HG03571 (cell line): Measurements from ENCODE around the gene CARS2.
"Not testable (repeated sequence)": the region's sequence is repeated elsewhere in the genome, so short reads cannot be mapped to it uniquely, and the experiment has no call there.

ENCODE experiments used
- ATAC-seq: cut with Tn5 transposase; IDR thresholded peaks from one replicate; pipeline ENCODE4 v1.9.1; 2021; ENCODE audit not compliant: unreplicated experiment

The CARS2 gene

DNA sequence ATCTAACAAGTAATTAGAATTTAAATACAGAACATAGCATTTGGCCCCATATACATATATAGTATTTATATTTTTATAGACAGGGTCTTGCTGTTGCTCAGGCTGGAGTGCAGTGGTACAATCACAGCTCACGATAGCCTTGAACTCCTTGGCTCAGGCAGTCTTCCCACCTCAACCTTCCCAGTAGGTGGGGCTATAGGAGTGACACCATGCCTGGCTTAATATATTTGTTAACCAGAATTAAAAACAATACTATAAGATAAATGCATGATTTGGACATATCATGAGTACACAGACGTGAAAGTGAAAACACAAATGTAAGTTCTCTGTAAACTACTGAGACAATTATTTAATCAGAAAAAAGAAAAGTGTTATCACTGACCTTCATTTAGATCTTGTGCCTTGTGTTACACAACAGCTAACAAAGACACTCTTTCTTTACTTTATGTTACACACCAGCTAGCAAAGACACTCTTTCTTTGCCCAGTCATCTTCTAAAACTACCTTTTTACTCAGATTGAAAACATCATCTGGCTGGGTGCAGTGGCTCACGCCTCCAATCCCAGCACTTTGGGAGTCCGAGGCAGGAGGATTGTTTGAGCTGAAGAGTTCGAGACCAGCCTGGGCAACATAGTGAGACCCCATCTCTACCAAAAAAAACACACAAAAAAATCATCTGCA, 22.6 kb downstream of the CARS2 start:
- ATAC-seq = no peak

DNA sequence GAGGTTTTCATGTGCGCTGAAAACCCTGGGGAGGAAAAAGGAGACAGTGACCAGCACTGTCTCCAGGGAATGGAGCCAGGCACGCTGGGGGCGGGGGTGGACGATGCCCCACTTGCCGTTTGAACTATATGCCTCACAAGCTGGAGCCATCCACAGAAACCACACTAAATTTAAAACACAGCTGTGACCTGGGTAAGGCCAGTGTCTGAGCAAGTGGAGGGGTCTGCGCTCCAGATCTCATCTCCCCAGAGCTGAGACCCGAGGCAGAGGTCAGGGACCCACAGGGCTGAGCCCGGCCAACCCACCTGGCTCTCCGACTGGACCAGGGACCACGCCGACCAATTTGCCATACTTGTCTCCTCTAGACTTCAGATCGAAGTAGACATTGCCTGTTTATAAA, 23.2 kb downstream of the CARS2 start:
- ATAC-seq = no peak

GRCh38 chr13:110681868-110682550, 23.9 kb downstream of the CARS2 start:
- ATAC-seq = no peak

DNA sequence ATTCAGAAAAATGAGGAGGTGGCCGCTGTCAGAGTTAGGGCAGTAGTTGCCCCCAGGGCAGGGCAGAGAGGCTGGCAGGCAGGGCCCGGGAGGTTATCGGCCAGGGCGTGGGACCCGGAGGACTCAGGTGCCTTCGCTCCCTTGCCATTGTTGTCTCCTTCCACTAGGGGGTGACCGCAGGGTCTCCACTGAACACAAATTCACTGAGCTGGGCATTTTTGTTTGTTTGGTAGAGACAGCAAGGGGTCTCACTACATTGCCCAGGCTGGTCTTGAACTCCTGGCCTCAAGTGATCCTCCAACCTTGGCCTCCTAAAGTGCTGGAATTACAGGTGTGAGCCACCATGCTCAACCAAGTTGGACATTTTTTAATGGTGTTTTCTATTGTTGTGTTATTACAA, 25.1 kb downstream of the CARS2 start:
- no peak for ATAC-seq

GRCh38 chr13:110677731-110678545, 28.0 kb downstream of the CARS2 start:
- ATAC-seq = no peak

GRCh38 chr13:110676595-110677587, 29.0 kb downstream of the CARS2 start:
- ATAC-seq = peak; percentile 68

GRCh38 chr13:110669814-110670213, 36.1 kb downstream of the CARS2 start:
- not testable (repeated sequence) for ATAC-seq

DNA sequence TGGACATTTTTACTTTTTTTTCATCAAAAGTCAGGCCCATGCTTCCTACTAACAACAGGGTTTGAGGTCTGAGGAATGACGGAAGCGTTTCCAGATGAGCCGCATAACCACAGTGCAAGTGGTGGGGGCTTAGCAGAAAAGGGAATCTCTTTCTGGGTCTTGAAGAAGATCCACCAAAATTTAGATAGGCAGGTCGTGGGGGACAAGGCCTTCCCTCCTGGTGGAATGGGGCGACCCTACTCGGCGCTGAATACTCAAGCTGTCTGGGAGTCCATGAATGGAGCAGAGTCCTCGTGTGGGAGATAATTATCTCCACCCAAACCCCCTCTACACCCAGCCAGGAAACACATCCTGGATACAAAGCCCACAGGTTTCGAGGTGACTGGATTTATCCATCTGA, 36.9 kb downstream of the CARS2 start:
- ATAC-seq = no peak

DNA sequence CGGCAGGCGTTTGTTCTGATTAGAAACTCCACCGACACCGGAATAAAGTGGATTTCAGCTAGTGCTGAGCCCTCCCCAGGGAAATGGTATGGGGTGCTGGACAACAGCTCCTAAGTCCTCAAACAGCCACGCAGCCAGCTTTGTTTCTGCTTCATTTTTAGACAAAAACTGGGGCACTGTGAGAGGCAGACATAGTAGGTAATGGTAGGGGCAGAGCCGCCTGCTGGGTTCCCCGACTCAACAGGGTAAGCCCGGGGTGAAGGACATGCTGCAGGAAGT, 39.7 kb downstream of the CARS2 start:
- ATAC-seq = no peak

DNA sequence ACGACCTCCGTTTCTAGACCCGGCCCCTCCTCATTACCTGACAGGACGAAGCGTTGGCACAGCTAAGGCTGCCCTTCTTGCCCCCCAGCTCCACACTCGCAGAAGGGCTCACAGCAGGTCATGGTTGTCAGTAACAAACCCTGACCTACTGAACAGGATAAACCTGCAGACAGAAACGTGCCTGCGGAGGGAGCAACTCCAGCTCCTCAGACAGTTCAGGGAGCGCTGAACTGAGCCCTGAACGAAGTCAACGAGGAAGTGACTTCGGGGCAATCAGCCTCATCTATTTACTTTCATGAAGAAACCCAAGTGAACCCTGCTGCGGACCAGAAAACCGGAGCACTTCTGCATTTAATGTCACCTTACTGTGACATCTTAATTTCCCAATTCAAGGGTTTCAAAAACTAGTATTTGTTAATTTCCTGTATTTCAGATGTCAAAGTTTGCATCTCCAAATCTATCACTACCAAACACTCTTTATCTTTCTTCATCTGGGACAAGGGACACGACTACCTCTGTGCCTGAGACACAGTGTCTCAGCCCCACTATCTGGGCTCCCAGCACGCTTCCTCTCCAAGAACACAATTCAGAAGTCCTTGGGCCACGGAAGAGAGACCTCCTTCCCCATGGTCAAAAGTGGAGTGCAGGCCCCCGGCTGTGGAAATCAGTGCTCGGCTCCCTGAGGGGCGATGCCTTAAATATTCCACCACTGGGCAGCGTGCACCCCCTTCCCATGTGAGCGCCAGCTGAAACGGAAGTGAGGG, 40.2 kb downstream of the CARS2 start:
- ATAC-seq = no peak

GRCh38 chr13:110664673-110665072, 41.2 kb downstream of the CARS2 start:
- ATAC-seq = no peak

DNA sequence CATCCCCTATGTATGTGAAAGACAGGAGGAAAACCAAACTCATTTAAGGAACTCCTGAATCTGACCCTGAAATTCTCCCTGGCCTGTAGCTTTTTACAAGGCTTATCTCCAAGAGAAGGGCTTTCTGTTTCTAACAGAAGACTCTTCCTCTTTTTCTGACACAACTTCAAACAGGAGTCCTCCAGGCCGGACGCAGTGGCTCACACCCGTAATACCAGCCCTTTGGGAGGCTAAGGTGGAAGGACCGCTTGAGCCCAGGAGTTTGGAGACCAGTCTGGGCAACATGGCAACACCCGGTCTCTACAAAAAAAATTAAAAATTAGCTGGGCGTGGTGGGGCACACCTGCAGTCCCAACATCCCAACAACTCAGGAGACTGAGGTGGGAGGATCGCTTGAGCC, 41.9 kb downstream of the CARS2 start:
- ATAC-seq = no peak

GRCh38 chr13:110663491-110663890, 42.4 kb downstream of the CARS2 start:
- no peak for ATAC-seq

DNA sequence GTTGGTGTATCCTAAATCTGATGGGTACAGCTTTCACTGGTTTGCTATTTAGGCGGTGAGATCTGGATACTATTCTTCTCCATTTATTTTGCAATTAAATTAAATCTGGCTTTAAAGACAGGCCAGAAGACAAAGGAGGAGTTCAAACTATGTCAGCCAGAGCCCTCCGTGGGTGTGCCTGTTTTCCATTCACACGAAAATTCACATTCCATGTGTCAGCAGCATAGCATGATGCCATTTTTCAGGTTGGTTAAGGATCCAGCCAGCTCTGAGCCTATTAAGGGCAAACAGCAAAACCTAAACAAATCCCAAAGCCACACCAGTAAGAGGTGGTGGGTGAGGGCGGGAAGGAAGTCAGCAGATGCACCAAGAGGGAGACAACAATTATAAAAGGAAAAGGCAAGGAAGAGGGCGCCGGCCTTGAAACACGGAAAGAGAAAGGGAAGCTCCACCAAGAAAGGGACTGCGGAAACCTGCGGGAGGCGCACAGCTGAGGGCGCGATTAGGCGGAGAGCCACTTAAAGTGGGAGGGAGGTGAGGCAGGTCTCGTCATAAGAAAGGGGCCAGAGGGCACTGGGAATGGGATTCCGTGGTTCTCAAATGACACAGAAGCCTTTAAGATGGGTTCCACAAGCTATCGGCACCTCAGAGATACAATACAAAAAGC, 43.0 kb downstream of the CARS2 start:
- ATAC-seq = no peak

- ATAC-seq = no peak
These were observed 43.8 kb downstream of the CARS2 start for GRCh38 chr13:110662091-110662490.

- no peak for ATAC-seq
These were observed 44.7 kb downstream of the CARS2 start for GRCh38 chr13:110661256-110661655.

DNA sequence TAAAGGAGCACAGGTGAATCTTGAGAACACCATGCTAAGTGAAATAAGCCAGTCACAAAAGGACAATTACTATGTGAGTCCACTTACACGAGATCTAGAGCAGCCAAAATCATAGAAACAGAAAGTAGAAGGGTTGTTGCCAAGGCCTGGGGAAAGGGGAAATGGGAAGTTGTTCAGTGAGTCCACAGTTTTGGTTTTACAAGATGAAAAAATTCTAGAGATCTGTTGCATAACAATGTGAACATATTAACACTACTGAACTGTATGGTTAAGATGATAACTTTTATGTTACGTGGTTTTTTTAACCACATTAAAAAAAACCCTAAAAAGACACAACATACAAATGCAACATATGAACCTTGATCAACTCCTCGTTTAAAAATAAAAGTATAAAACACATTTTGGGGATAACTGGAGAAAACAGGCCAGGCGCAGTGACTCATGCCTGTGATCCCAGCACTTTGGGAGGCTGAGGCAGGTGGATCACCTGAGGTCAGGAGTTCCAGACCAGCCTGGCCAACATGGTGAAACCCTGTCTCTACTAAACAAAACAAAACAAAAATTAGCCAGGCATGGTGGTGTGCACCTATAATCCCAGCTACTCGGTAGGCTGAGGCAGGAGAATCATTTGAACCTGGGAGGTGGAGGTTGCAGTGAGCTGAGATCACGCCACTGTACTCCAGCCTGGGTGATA, 47.6 kb downstream of the CARS2 start:
- peak; percentile 93 for ATAC-seq

DNA sequence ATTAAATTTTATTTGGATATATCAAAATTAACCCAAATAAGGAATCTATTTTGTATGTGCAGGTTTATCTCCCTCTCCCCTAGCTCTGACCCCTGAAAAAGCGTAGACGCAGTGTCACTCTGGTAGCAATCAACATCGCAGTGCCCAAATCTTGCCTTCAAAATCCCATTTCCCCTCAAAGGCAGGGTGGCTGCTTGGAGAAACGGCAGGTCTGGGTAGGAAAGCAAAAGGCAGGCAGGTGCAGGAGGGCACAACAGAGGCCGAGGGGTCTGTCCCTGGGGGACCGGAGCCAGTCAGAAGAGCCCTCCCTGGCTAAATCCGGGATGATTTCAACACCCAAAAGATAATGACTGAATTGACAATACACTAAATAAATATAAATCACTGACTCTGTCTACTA, 48.7 kb downstream of the CARS2 start:
- ATAC-seq = no peak

- no peak for ATAC-seq
These were observed 52.1 kb downstream of the CARS2 start for GRCh38 chr13:110653851-110654250.
